GM12891 (cell line): ENCODE results near the gene SPART.
"Not testable (repeated sequence)": the region's sequence is repeated elsewhere in the genome, so short reads cannot be mapped to it uniquely, and the experiment has no call there.

Experiments
- DNase-seq: peaks from one replicate; pipeline ENCODE4 v3.0.0; 2011; ENCODE audit warnings: low spot score; ENCODE audit not compliant: insufficient read length
- FAIRE-seq: peaks from 2 replicates; lab custom pipeline; 2011; peaks lifted over from hg19 to GRCh38; lab: Jason Lieb, UNC
- PAX5 ChIP-seq: IDR thresholded peaks from 2 replicates; pipeline ENCODE4 v1.6.1; 2011; ENCODE audit warnings: low read length, moderate library complexity, mild to moderate bottlenecking; ENCODE audit not compliant: insufficient read depth, severe bottlenecking
- POLR2A ChIP-seq: IDR thresholded peaks from 2 replicates; pipeline ENCODE4 v1.6.1; 2011; ENCODE audit warnings: low read depth, low read length, control low read depth
- POLR2AphosphoS5 ChIP-seq: IDR thresholded peaks from 2 replicates; pipeline ENCODE4 v1.6.1; 2011; ENCODE audit warnings: low read depth, low read length, control low read depth
- POU2F2 ChIP-seq: IDR thresholded peaks from 2 replicates; pipeline ENCODE4 v1.6.1; 2011; ENCODE audit warnings: low read depth, mild to moderate bottlenecking, control low read depth, low read length, moderate library complexity
- SPI1 ChIP-seq: IDR thresholded peaks from 2 replicates; pipeline ENCODE4 v1.6.1; 2011; ENCODE audit warnings: low read depth, low read length, control low read depth
- TAF1 ChIP-seq: IDR thresholded peaks from 2 replicates; pipeline ENCODE4 v1.6.1; 2011; ENCODE audit warnings: low read depth, low read length, control low read depth

The SPART gene

GRCh38 chr13:36337938-36338641 lies 8.1 kb downstream of the SPART start:
- DNase-seq (no peak), FAIRE-seq (no peak)
- no peak for TF ChIP-seq SPI1
- no peak for TF ChIP-seq PAX5
- TF ChIP-seq POU2F2, result no peak
- no peak for TF ChIP-seq POLR2A
- no peak for TF ChIP-seq POLR2AphosphoS5
- TF ChIP-seq TAF1, result no peak

- no peak for FAIRE-seq
These were observed 13.2 kb downstream of the SPART start for GRCh38 chr13:36332986-36333385.

GRCh38 chr13:36332255-36332654 lies 13.9 kb downstream of the SPART start:
- not testable (repeated sequence) for DNase-seq, FAIRE-seq

More at GRCh38 chr13:36332986-36333385, 13.2 kb downstream of the SPART start:
- no peak for DNase-seq
- TF ChIP-seq PAX5 (no peak), POLR2A (no peak), TAF1 (no peak)

GRCh38 chr13:36331280-36331679 lies 14.9 kb downstream of the SPART start:
- FAIRE-seq (no peak), DNase-seq (no peak)
- no peak for TF ChIP-seq POLR2AphosphoS5
- TF ChIP-seq POLR2A, result no peak
- TF ChIP-seq TAF1, result no peak
- no peak for TF ChIP-seq SPI1
- no peak for TF ChIP-seq PAX5
- TF ChIP-seq POU2F2, result no peak

GRCh38 chr13:36329361-36329760 lies 16.8 kb downstream of the SPART start:
- TF ChIP-seq TAF1 (no peak), POLR2A (no peak), POLR2AphosphoS5 (no peak), POU2F2 (no peak), PAX5 (no peak), SPI1 (no peak)
- FAIRE-seq (no peak), DNase-seq (no peak)

GRCh38 chr13:36328821-36329220 lies 17.4 kb downstream of the SPART start:
- no peak for FAIRE-seq

GRCh38 chr13:36325912-36326311 lies 20.3 kb downstream of the SPART start:
- TF ChIP-seq SPI1 (no peak), POLR2AphosphoS5 (no peak), TAF1 (no peak), POU2F2 (no peak), PAX5 (no peak), POLR2A (no peak)
- FAIRE-seq (no peak), DNase-seq (no peak)

More at GRCh38 chr13:36328821-36329220, 17.4 kb downstream of the SPART start:
- TF ChIP-seq TAF1 (no peak), POLR2A (no peak), POU2F2 (no peak), SPI1 (no peak)
- DNase-seq, result no peak

- not testable (repeated sequence) for FAIRE-seq, DNase-seq
These were observed 21.3 kb downstream of the SPART start for GRCh38 chr13:36324881-36325280.

- FAIRE-seq (no peak), DNase-seq (no peak)
- TF ChIP-seq TAF1, result no peak
These were observed 22.1 kb downstream of the SPART start for GRCh38 chr13:36323951-36324566.

GRCh38 chr13:36323408-36323807 lies 22.8 kb downstream of the SPART start:
- DNase-seq (no peak), FAIRE-seq (no peak)
- TF ChIP-seq POU2F2 (no peak), POLR2A (no peak), POLR2AphosphoS5 (no peak), PAX5 (no peak), TAF1 (no peak), SPI1 (no peak)

- not testable (repeated sequence) for DNase-seq, FAIRE-seq
These were observed 26.4 kb downstream of the SPART start for GRCh38 chr13:36319793-36320192.
